Measurements from ENCODE around the gene CHGA. TPM values are rescaled to one million over a fixed set of nuclear protein-coding genes. Genes with fewer than 3 reads are reported as not detected.

Gene CHGA
- total RNA-seq, 1 experiment from 2014 or later, result not detected

Other genes starting within 250 kb of the CHGA start
- 44.9 TPM for gene LGMN, start 174.5 kb upstream of the CHGA start, total RNA-seq (2021; ENCODE audit: unreplicated experiment)
- 24.4 TPM for gene GOLGA5, start 128.8 kb upstream of the CHGA start, total RNA-seq (2021; ENCODE audit: unreplicated experiment)
- gene ITPK1, start 192.8 kb downstream of the CHGA start, total RNA-seq (2021; ENCODE audit: unreplicated experiment), result 70.2 TPM

Data from HCT116 (cell line).